ENCODE measurements around the gene YARS1.

DNA sequence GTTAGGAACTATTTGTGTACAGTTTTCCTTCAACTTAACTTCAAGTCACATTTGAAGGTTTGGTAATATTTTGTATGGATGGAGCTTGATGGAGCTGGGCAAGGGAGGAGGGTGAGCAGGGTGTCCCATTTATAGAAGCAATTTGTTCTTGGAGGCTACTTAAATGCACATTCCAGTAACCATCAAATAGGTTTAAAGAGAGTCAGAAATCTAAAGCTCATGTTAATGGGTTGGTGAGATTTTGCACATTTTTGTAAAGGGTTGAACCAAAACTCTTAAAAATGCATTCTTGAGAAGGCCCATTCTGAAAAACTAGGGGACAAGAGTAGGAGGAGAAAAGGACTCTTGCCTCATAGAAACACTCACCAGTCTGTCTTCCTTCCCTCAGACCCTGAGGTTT, 43.4 kb upstream of the YARS1 start:
- TF ChIP-seq, protein P1, sequence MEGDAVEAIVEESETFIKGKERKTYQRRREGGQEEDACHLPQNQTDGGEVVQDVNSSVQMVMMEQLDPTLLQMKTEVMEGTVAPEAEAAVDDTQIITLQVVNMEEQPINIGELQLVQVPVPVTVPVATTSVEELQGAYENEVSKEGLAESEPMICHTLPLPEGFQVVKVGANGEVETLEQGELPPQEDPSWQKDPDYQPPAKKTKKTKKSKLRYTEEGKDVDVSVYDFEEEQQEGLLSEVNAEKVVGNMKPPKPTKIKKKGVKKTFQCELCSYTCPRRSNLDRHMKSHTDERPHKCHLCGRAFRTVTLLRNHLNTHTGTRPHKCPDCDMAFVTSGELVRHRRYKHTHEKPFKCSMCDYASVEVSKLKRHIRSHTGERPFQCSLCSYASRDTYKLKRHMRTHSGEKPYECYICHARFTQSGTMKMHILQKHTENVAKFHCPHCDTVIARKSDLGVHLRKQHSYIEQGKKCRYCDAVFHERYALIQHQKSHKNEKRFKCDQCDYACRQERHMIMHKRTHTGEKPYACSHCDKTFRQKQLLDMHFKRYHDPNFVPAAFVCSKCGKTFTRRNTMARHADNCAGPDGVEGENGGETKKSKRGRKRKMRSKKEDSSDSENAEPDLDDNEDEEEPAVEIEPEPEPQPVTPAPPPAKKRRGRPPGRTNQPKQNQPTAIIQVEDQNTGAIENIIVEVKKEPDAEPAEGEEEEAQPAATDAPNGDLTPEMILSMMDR (conservative IDR thresholded peaks at IDR 0.05; ENCODE audit: low read length) = no peak
- no peak for TF ChIP-seq EZH2phosphoT487 (IDR thresholded peaks at IDR 0.05; ENCODE audit: borderline replicate concordance)
